ENCODE measurements around the gene SPRY4. TPM values are rescaled to one million over a fixed set of nuclear protein-coding genes. Genes with fewer than 3 reads are reported as not detected.

Gene SPRY4
- total and polyA plus RNA-seq, 2 of the 8 experiments (the other 6 are each of a cell fraction or from before 2014, with no cell fraction given) = 59.1 to 113 TPM

GRCh38 chr5:142308358-142308757 is 16.5 kb downstream of the SPRY4 start:
- no peak overlapping the region for H3K27ac ChIP-seq (ENCODE audit: low read depth, low read length)
- H2AK5ac ChIP-seq (ENCODE audit: low read depth, low read length) = no peak overlapping the region
- H3K9ac ChIP-seq (replicated peaks in 1 of 4; ENCODE audit: extremely low read depth in 1 of 4, low read depth in 3 of 4, low read length in 3 of 4) = no peak overlapping the region
- H3K27me3 ChIP-seq (replicated peaks in 1 of 4; ENCODE audit: control insufficient read depth in 3 of 4, extremely low read depth in 1 of 4, insufficient read depth in 3 of 4, low read length in 3 of 4) = no peaks in the 10 kb centered on the region
- no peak overlapping the region for H2BK20ac ChIP-seq (ENCODE audit: low read length)
- no peak overlapping the region for H2BK120ac ChIP-seq (replicated peaks; ENCODE audit: low read depth, low read length)
- H3K4ac ChIP-seq (replicated peaks; ENCODE audit: insufficient read length, low read depth, low read length) = no peak overlapping the region
- H2AFZ ChIP-seq (ENCODE audit: low read length) = no peak overlapping the region
- WGBS, 2 experiments (ENCODE audit: extremely low coverage in 1 of 2, insufficient coverage in 1 of 2, insufficient read length in 1 of 2, insufficient replicate concordance in 2 of 2, low coverage in 1 of 2, low lambda C conversion rate in 2 of 2, missing lambda C conversion rate in 1 of 2) = 95% methylated on average over 3 of the region's 3 CpGs; no CpG with 5 or more reads in 1 of the 2 experiments
- H4K91ac ChIP-seq (replicated peaks; ENCODE audit: insufficient read length, low read length) = no peak overlapping the region
- H3K4me2 ChIP-seq (ENCODE audit: insufficient read depth in 1 of 2, low read depth in 2 of 2, low read length in 2 of 2) = no peak overlapping the region
- no peak for FAIRE-seq
- H3K36me3 ChIP-seq (ENCODE audit: control insufficient read depth in 2 of 4, insufficient read depth in 4 of 4, low read length in 3 of 4) = peaks cover 14 to 41% (median 25%) of the 10 kb centered on the region in 4 experiments
- CTCF ChIA-PET (ENCODE audit: partially characterized antibody) = interaction anchor here (0.9 kb wide), 1 partner anchor 166 kb away, joined by 3 read pairs; no protein-coding TSS in a partner anchor
- H3K9me3 ChIP-seq (ENCODE audit: insufficient read depth in 2 of 2, low read depth in 1 of 2, low read length in 1 of 2) = no peaks in the 10 kb centered on the region
- peaks cover 0 to 12% (median 5%) of the 10 kb centered on the region in 4 experiments; a peak in 5 of 7 replicates for H3K4me1 ChIP-seq (replicated peaks in 1 of 4; ENCODE audit: control insufficient read depth in 3 of 4, insufficient read depth in 4 of 4, low read length in 3 of 4)
- H2BK15ac ChIP-seq (ENCODE audit: low read length) = no peak overlapping the region
- no peak for DNase-seq (ENCODE audit: low read depth in 1 of 2, low spot score in 2 of 2)
- peaks cover 6 to 89% of the 10 kb centered on the region in 2 experiments; a peak in 3 of 4 replicates for H3K79me2 ChIP-seq (ENCODE audit: control insufficient read depth in 1 of 2, insufficient read depth in 2 of 2, low read length in 2 of 2)
- H3K23me2 ChIP-seq (ENCODE audit: low read depth, low read length) = no peaks in the 10 kb centered on the region; the same call in 1 of the 2 replicates
- H3K79me1 ChIP-seq (ENCODE audit: low read depth, low read length) = peaks cover 20% of the 10 kb centered on the region
- no peak overlapping the region for H2BK5ac ChIP-seq (ENCODE audit: low read depth, low read length)
- no peak overlapping the region for H3K56ac ChIP-seq (replicated peaks; ENCODE audit: insufficient read length, low read depth, low read length)
- H4K20me1 ChIP-seq (replicated peaks in 1 of 2; ENCODE audit: control insufficient read depth in 1 of 2, insufficient read depth in 2 of 2, low read length in 2 of 2) = peaks cover 18 to 21% of the 10 kb centered on the region in 2 experiments
- H4K5ac ChIP-seq (ENCODE audit: insufficient read length, low read depth, low read length) = no peak overlapping the region
- peak; percentile 21; the same call in 1 of the 2 replicates for TF ChIP-seq POLR2AphosphoS5 (IDR thresholded peaks at IDR 0.05; ENCODE audit: low read depth, low read length)
- no peak for TF ChIP-seq RAD21 (IDR thresholded peaks at IDR 0.05 in 1 of 2, conservative IDR thresholded peaks at IDR 0.05 in 1 of 2; ENCODE audit: low read depth in 2 of 2, low read length in 2 of 2)
- H3K14ac ChIP-seq (ENCODE audit: insufficient read length) = no peak overlapping the region
- H3K23ac ChIP-seq (ENCODE audit: insufficient read length) = no peak overlapping the region
- H2BK12ac ChIP-seq (ENCODE audit: low read depth, low read length) = no peak overlapping the region
- no peak overlapping the region for H4K8ac ChIP-seq (ENCODE audit: extremely low read depth, insufficient read depth, low read length)
- H3K18ac ChIP-seq (ENCODE audit: extremely low read depth, low read length) = no peak overlapping the region
- H3K4me3 ChIP-seq (ENCODE audit: extremely low read depth in 1 of 4, insufficient read depth in 2 of 4, low read depth in 3 of 4, low read length in 4 of 4) = no peak overlapping the region
- POLR2A ChIA-PET (ENCODE audit: partially characterized antibody) = interaction anchor here (1.4 to 4.5 kb wide), 2 partner anchors 12 to 15 kb away, joined by 4 to 61 read pairs; partner anchors contain the start of gene SPRY4

Data from H1 (cell line).